Calu3 (cell line): ENCODE results near the gene RND3. TPM values are rescaled to one million over a fixed set of nuclear protein-coding genes. Genes with fewer than 3 reads are reported as not detected.
A peak's percentile ranks its signal among the peaks of the same experiment; 100 is the strongest.

Experiments
- BruUV-seq: library from RNA; stranded (reverse); fragments of 400-500 nt; replicated peaks from 2 replicates; lab custom pipeline; 2021; lab: Mats Ljungman, UMichigan
- CTCF ChIA-PET: fragments of 300-600 bp; sonication (Branson Sonifier 250); formaldehyde crosslinking; loops from one replicate; lab custom pipeline; 2022; ENCODE audit warnings: antibody characterized with exemption; lab: Charles Lee
- DNase-seq: peaks from one replicate; pipeline ENCODE4 v3.0.0; 2022
- H3K27ac Mint-ChIP-seq: one replicate; pipeline ENCODE4 v1.8.0; 2022; ENCODE audit warnings: mixed read lengths; ENCODE audit not compliant: unreplicated experiment
- H3K27me3 Mint-ChIP-seq: one replicate; pipeline ENCODE4 v1.8.0; 2022; ENCODE audit warnings: mixed read lengths; ENCODE audit not compliant: unreplicated experiment
- H3K36me3 Mint-ChIP-seq: one replicate; pipeline ENCODE4 v1.8.0; 2022; ENCODE audit warnings: mild to moderate bottlenecking, moderate library complexity, mixed read lengths; ENCODE audit not compliant: insufficient read depth, unreplicated experiment
- H3K4me1 Mint-ChIP-seq: one replicate; pipeline ENCODE4 v1.8.0; 2022; ENCODE audit warnings: mild to moderate bottlenecking, low read depth, mixed read lengths; ENCODE audit not compliant: unreplicated experiment
- H3K4me3 Mint-ChIP-seq: one replicate; pipeline ENCODE4 v1.8.0; 2022; ENCODE audit warnings: mild to moderate bottlenecking, low read depth, moderate library complexity, mixed read lengths; ENCODE audit not compliant: unreplicated experiment
- H3K9me3 Mint-ChIP-seq: one replicate; pipeline ENCODE4 v1.8.0; 2022; ENCODE audit warnings: low read depth, mixed read lengths; ENCODE audit not compliant: unreplicated experiment
- CTCF ChIP-seq: fragments of 200-600 bp; IDR thresholded peaks from one replicate; pipeline ENCODE4 v1.8.0; 2022; ENCODE audit warnings: antibody characterized with exemption; ENCODE audit not compliant: unreplicated experiment
- intact Hi-C: fragments of 100-400 bp; cut with micrococcal nuclease; formaldehyde crosslinking; loops from one replicate; pipeline ENCODE4 v1.10.0; 2022; ENCODE audit not compliant: unreplicated experiment
- total RNA-seq: library from RNA; stranded (reverse); gene quantifications from 2 replicates; pipeline ENCODE4 v1.2.3, GENCODE V29; 2022

RND3 gene
- total RNA-seq, 1 experiment from 2014 or later: 118 TPM

- H3K27me3 Mint-ChIP-seq: no peaks in the 10 kb centered on the region
- peaks cover 7% of the 10 kb centered on the region for H3K36me3 Mint-ChIP-seq
- H3K4me3 Mint-ChIP-seq: no peak overlapping the region
- DNase-seq: no peak
- no peak for TF ChIP-seq CTCF
- H3K9me3 Mint-ChIP-seq: peaks cover 2% of the 10 kb centered on the region
- no peak overlapping the region for H3K27ac Mint-ChIP-seq
- CTCF ChIA-PET: no interaction called here
- H3K4me1 Mint-ChIP-seq: peaks cover 24% of the 10 kb centered on the region
- intact Hi-C loops: no loop called here
- BruUV-seq: no TSS peak
Observed at GRCh38 chr2:150531591-150531990, 44.1 kb upstream of the RND3 start.

GRCh38 chr2:150530168-150530567 is 42.7 kb upstream of the RND3 start:
- Mint-ChIP-seq H3K27ac (peak overlapping the region; percentile 68), H3K4me1 (peaks cover 33% of the 10 kb centered on the region), H3K4me3 (peak overlapping the region; percentile 39), H3K27me3 (no peaks in the 10 kb centered on the region), H3K9me3 (no peaks in the 10 kb centered on the region), H3K36me3 (peaks cover 12% of the 10 kb centered on the region)
- TF ChIP-seq CTCF: no peak
- BruUV-seq: no TSS peak
- intact Hi-C loops: no loop called here
- DNase-seq: no peak
- CTCF ChIA-PET: interaction anchor here (1.0 kb wide), 1 partner anchor 18 kb away, joined by 3 read pairs; no protein-coding TSS in a partner anchor

- no peak for DNase-seq
- Mint-ChIP-seq H3K4me1 (peaks cover 33% of the 10 kb centered on the region), H3K4me3 (peak overlapping the region; percentile 39), H3K36me3 (peaks cover 13% of the 10 kb centered on the region), H3K27ac (peak overlapping the region; percentile 68), H3K9me3 (peaks cover 2% of the 10 kb centered on the region), H3K27me3 (no peaks in the 10 kb centered on the region)
- intact Hi-C loops: no loop called here
- CTCF ChIA-PET: interaction anchor here (0.6 kb wide), 2 partner anchors 19 to 44 kb away, joined by 3 read pairs; no protein-coding TSS in a partner anchor
- BruUV-seq: no TSS peak
- TF ChIP-seq CTCF: no peak
Observed at GRCh38 chr2:150528861-150529801, 41.7 kb upstream of the RND3 start.

GRCh38 chr2:150526827-150527226 is 39.4 kb upstream of the RND3 start:
- H3K4me3 Mint-ChIP-seq: peak overlapping the region; percentile 33

More at GRCh38 chr2:150526827-150527226, 39.4 kb upstream of the RND3 start:
- peak; percentile 66 for DNase-seq
- BruUV-seq: no TSS peak
- intact Hi-C loops: loop anchor here (1.0 to 2.0 kb wide), 2 partner anchors 40 to 74 kb away; partner anchors contain the start of gene RND3
- TF ChIP-seq CTCF: no peak
- H3K9me3 Mint-ChIP-seq: peaks cover 10% of the 10 kb centered on the region
- CTCF ChIA-PET: interaction anchor here (0.9 to 1.4 kb wide), 2 partner anchors 78 to 712 kb away, joined by 3 to 4 read pairs; no protein-coding TSS in a partner anchor
- H3K27me3 Mint-ChIP-seq: no peaks in the 10 kb centered on the region
- H3K27ac Mint-ChIP-seq: peak overlapping the region; percentile 98
- H3K36me3 Mint-ChIP-seq: peaks cover 13% of the 10 kb centered on the region
- H3K4me1 Mint-ChIP-seq: peaks cover 44% of the 10 kb centered on the region
